GM23338 (cell line): ENCODE measurements around the gene DHX32. TPM values are rescaled to one million over a fixed set of nuclear protein-coding genes. Genes with fewer than 3 reads are reported as not detected.

ENCODE experiments used
- ATAC-seq: fragments of 200-7000 bp; cut with Tn5 transposase; 3 replicates; pipeline ENCODE4 v1.9.1; 2020
- DNase-seq: peaks from one replicate; pipeline ENCODE4 v3.0.0-alpha.2; 2015; ENCODE audit warnings: low spot score
- H2AFZ ChIP-seq: fragments of 200-600 bp; sonication (generic); 2 replicates; pipeline ENCODE4 v1.8.0; 2016; ENCODE audit warnings: antibody characterized with exemption, mild to moderate bottlenecking, moderate library complexity
- H3F3A ChIP-seq: fragments of 200-600 bp; sonication (generic); replicated peaks from 2 replicates; pipeline ENCODE4 v1.8.0; 2017; ENCODE audit warnings: antibody characterized with exemption, mixed run types, low read depth
- H3K27ac ChIP-seq: fragments of 200-600 bp; sonication (generic); 2 replicates; pipeline ENCODE4 v1.6.1; 2016; ENCODE audit warnings: low read depth
- H3K27me3 ChIP-seq: fragments of 200-600 bp; sonication (generic); 2 replicates; pipeline ENCODE4 v1.8.0; 2016; ENCODE audit warnings: mild to moderate bottlenecking, mixed run types, moderate library complexity; ENCODE audit not compliant: insufficient read depth
- H3K36me3 ChIP-seq: fragments of 200-600 bp; sonication (generic); 2 replicates; pipeline ENCODE4 v1.8.0; 2016; ENCODE audit warnings: mild to moderate bottlenecking; ENCODE audit not compliant: insufficient read depth
- H3K4me1 ChIP-seq: fragments of 200-600 bp; sonication (generic); 2 replicates; pipeline ENCODE4 v1.8.0; 2016; ENCODE audit warnings: mild to moderate bottlenecking, moderate library complexity; ENCODE audit not compliant: insufficient read depth
- H3K4me2 ChIP-seq: fragments of 200-600 bp; sonication (generic); 2 replicates; pipeline ENCODE4 v1.7.1; 2017; ENCODE audit warnings: mixed run types
- H3K4me3 ChIP-seq: fragments of 200-600 bp; sonication (generic); 2 replicates; pipeline ENCODE4 v1.6.1; 2016; ENCODE audit warnings: mixed run types
- H3K79me2 ChIP-seq: fragments of 200-600 bp; sonication (generic); replicated peaks from 2 replicates; pipeline ENCODE4 v1.8.0; 2017; ENCODE audit warnings: mild to moderate bottlenecking; ENCODE audit not compliant: insufficient read depth
- H3K9me2 ChIP-seq: fragments of 200-600 bp; sonication (generic); 2 replicates; pipeline ENCODE4 v1.8.0; 2017; ENCODE audit not compliant: insufficient read depth
- H4K20me1 ChIP-seq: fragments of 200-600 bp; sonication (generic); replicated peaks from 2 replicates; pipeline ENCODE4 v1.8.0; 2017; ENCODE audit warnings: mild to moderate bottlenecking; ENCODE audit not compliant: insufficient read depth
- H3K27ac Mint-ChIP-seq: 2 replicates; pipeline ENCODE4 v1.8.0; 2020; ENCODE audit warnings: inconsistent platforms, mild to moderate bottlenecking, moderate library complexity, mixed read lengths
- H3K27me3 Mint-ChIP-seq: 3 replicates; pipeline ENCODE4 v1.8.0; 2022; ENCODE audit warnings: low read depth, mild to moderate bottlenecking, moderate library complexity, mixed read lengths, inconsistent platforms; ENCODE audit not compliant: insufficient read depth, poor library complexity
- H3K36me3 Mint-ChIP-seq: 3 replicates; pipeline ENCODE4 v1.8.0; 2021; ENCODE audit warnings: low read depth, mild to moderate bottlenecking, inconsistent platforms, moderate library complexity, mixed read lengths
- H3K4me1 Mint-ChIP-seq: 3 replicates; pipeline ENCODE4 v1.8.0; 2020; ENCODE audit warnings: mild to moderate bottlenecking, inconsistent platforms, mixed read lengths
- H3K4me3 Mint-ChIP-seq: 3 replicates; pipeline ENCODE4 v1.8.0; 2021; ENCODE audit warnings: moderate library complexity, mild to moderate bottlenecking, inconsistent platforms, mixed read lengths
- H3K9me3 Mint-ChIP-seq: 3 replicates; pipeline ENCODE4 v1.8.0; 2020; ENCODE audit warnings: moderate library complexity, mild to moderate bottlenecking, inconsistent platforms, mixed read lengths
- CREB1 ChIP-seq: fragments of 250-450 bp; sonication (Bioruptor Pico); IDR thresholded peaks from 2 replicates; pipeline ENCODE4 v1.5.0; 2020; ENCODE audit warnings: low read depth, mild to moderate bottlenecking, moderate library complexity
- CTCF ChIP-seq, 2 experiments: fragments of 200-600 bp in 1 of 2; sonication (generic) in 1 of 2; conservative IDR thresholded peaks; 2 replicates each; pipeline versions ENCODE4 v1.5.1 to v1.6.1; 2016 to 2017; ENCODE audit warnings: antibody characterized with exemption in 2 of 2, low read depth in 2 of 2, mild to moderate bottlenecking in 2 of 2, moderate library complexity in 1 of 2
- EZH2 ChIP-seq: fragments of 200-600 bp; sonication (generic); IDR thresholded peaks from one replicate; pipeline ENCODE4 v1.8.0; 2017; ENCODE audit warnings: antibody characterized with exemption, mild to moderate bottlenecking, low read depth; ENCODE audit not compliant: unreplicated experiment
- JUNB ChIP-seq: IDR thresholded peaks from one replicate; pipeline ENCODE4 v1.6.1; 2016; ENCODE audit warnings: antibody characterized with exemption; ENCODE audit not compliant: unreplicated experiment
- ZNF114 ChIP-seq: fragments of 250-450 bp; sonication (Bioruptor Pico); IDR thresholded peaks from 2 replicates; pipeline ENCODE4 v1.5.0; 2020; ENCODE audit warnings: mild to moderate bottlenecking, moderate library complexity
- ZNF331 ChIP-seq: fragments of 250-450 bp; sonication (Bioruptor Pico); IDR thresholded peaks from 2 replicates; pipeline ENCODE4 v1.5.0; 2020; ENCODE audit warnings: low read depth, mild to moderate bottlenecking, moderate library complexity
- ZNF462 ChIP-seq: fragments of 250-450 bp; sonication (Bioruptor Pico); IDR thresholded peaks from 2 replicates; pipeline ENCODE4 v1.5.0; 2020; ENCODE audit warnings: mild to moderate bottlenecking, moderate library complexity
- polyA plus RNA-seq: library from polyadenylated mRNA; unstranded; fragments of >200 nt; fragmentation: Nextera tagmentation; extraction: Ambion mirVana; gene quantifications from 2 replicates; pipeline ENCODE4 v1.2.1, GENCODE V29; 2016
- total RNA-seq: library from RNA; depleted of rRNA; stranded (reverse); fragments of >200 nt; shearing (Covaris generic); gene quantifications from 2 replicates; pipeline ENCODE4 v1.2.3, GENCODE V29; 2014

The DHX32 gene
- total and polyA plus RNA-seq, 2 experiments from 2014 or later, result 9.5 to 21.6 TPM

- TF ChIP-seq CTCF (conservative IDR thresholded peaks at IDR 0.05; ENCODE audit: low read depth in 2 of 2), result no peak
- TF ChIP-seq CREB1, result no peak
- no peak for TF ChIP-seq ZNF462 (CRISPR knock-in tag)
- TF ChIP-seq JUNB, result no peak
- TF ChIP-seq ZNF114, result no peak
- TF ChIP-seq EZH2, result no peak
Observed at GRCh38 chr10:125852487-125852886, 28.6 kb downstream of the DHX32 start (continued).

GRCh38 chr10:125850766-125851731, 30.0 kb downstream of the DHX32 start:
- Mint-ChIP-seq H3K36me3 (peaks cover 27% of the 10 kb centered on the region), H3K27ac (no peak overlapping the region), H3K27me3 (peaks cover 2% of the 10 kb centered on the region), H3K9me3 (peaks cover 2% of the 10 kb centered on the region; the same call in 2 of the 3 replicates), H3K4me1 (no peaks in the 10 kb centered on the region), H3K4me3 (no peak overlapping the region)
- DNase-seq, result no peak
- no peaks in the 10 kb centered on the region for H3K4me1 ChIP-seq
- no peaks in the 10 kb centered on the region for H3K79me2 ChIP-seq
- no peak for ATAC-seq
- 0 out of 2 replicates have a peak, but pooled peaks cover 4% of the 10 kb centered on the region for H3K36me3 ChIP-seq
- no peaks in the 10 kb centered on the region for H3K9me2 ChIP-seq
- no peak overlapping the region for H3K4me2 ChIP-seq
- no peaks in the 10 kb centered on the region for H4K20me1 ChIP-seq
- H2AFZ ChIP-seq, result no peak overlapping the region
- H3K4me3 ChIP-seq, result no peak overlapping the region
- TF ChIP-seq ZNF331 (CRISPR knock-in tag), result no peak
- no peaks in the 10 kb centered on the region for H3K27me3 ChIP-seq
- H3K27ac ChIP-seq, result no peak overlapping the region
- H3F3A ChIP-seq, result no peaks in the 10 kb centered on the region
